ENCODE data around the gene ZNF621.

DNA sequence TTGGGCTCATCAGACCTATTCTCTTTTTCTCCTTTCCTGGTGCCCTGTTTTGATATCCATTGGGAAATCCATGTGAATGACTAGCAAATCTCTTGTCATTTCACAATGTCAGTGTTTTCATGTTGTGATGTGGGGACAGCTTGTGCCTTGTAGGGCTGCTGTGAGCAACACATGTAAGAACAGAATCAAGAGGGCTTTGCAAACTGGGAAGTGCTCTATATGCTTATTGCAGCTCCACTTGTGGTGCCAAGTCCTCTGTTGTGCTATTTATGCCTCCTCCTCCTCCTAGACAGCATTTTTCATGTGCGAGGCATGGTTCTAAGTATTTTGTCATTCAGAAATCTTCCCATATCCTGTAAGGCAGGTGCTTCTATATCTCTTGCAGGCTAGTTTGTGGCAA is 56.4 kb downstream of the ZNF621 start:
- TF ChIP-seq, protein P1, sequence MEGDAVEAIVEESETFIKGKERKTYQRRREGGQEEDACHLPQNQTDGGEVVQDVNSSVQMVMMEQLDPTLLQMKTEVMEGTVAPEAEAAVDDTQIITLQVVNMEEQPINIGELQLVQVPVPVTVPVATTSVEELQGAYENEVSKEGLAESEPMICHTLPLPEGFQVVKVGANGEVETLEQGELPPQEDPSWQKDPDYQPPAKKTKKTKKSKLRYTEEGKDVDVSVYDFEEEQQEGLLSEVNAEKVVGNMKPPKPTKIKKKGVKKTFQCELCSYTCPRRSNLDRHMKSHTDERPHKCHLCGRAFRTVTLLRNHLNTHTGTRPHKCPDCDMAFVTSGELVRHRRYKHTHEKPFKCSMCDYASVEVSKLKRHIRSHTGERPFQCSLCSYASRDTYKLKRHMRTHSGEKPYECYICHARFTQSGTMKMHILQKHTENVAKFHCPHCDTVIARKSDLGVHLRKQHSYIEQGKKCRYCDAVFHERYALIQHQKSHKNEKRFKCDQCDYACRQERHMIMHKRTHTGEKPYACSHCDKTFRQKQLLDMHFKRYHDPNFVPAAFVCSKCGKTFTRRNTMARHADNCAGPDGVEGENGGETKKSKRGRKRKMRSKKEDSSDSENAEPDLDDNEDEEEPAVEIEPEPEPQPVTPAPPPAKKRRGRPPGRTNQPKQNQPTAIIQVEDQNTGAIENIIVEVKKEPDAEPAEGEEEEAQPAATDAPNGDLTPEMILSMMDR (conservative IDR thresholded peaks at IDR 0.05; ENCODE audit: low read length): no peak
- TF ChIP-seq EZH2phosphoT487 (IDR thresholded peaks at IDR 0.05; ENCODE audit: borderline replicate concordance): no peak
